Esophagus squamous epithelium (tissue), 4 donors: ENCODE results near the gene BCHE.

Experiments used
- CTCF ChIP-seq, 6 experiments: fragments of 450-650 bp in 4 of 6; fragments of 200-600 bp in 2 of 6; sonication (generic) in 2 of 6; IDR thresholded peaks; one replicate each; pipeline ENCODE4 v1.5.1; 2016 to 2019; ENCODE audit warnings: antibody characterized with exemption in 6 of 6, mild to moderate bottlenecking in 4 of 6, moderate library complexity in 4 of 6
- POLR2A ChIP-seq, 4 donors: fragments of 450-650 bp; IDR thresholded peaks; one replicate each; pipeline ENCODE4 v1.6.1; 2017; ENCODE audit warnings: antibody characterized with exemption in 4 of 4, mild to moderate bottlenecking in 4 of 4, moderate library complexity in 3 of 4

- TF ChIP-seq CTCF (IDR thresholded peaks at IDR 0.05): no peak
- TF ChIP-seq POLR2A (IDR thresholded peaks at IDR 0.05): no peak
Observed at GRCh38 chr3:165749821-165750220, 87.4 kb downstream of the BCHE start.
